Effector memory CD4-positive, alpha-beta T cell (primary cell): ENCODE measurements around the gene RRP1.

Experiments
- DNase-seq, 3 donors: peaks; one replicate each; pipeline ENCODE4 v3.0.0-alpha.2; 2020
- H3K27ac ChIP-seq: 2 replicates; pipeline ENCODE4 v1.7.0; 2013; ENCODE audit warnings: mild to moderate bottlenecking, low read length, moderate library complexity; ENCODE audit not compliant: insufficient read depth, poor library complexity, severe bottlenecking
- H3K27me3 ChIP-seq: replicated peaks from 2 replicates; pipeline ENCODE4 v1.7.0; 2013; ENCODE audit warnings: mild to moderate bottlenecking, low read length; ENCODE audit not compliant: insufficient read depth, control insufficient read depth, poor library complexity, severe bottlenecking
- H3K36me3 ChIP-seq: 2 replicates; pipeline ENCODE4 v1.7.0; 2013; ENCODE audit warnings: mild to moderate bottlenecking, low read length, moderate library complexity; ENCODE audit not compliant: control insufficient read depth, insufficient read depth
- H3K4me1 ChIP-seq: 2 replicates; pipeline ENCODE4 v1.7.0; 2013; ENCODE audit warnings: low read length, mild to moderate bottlenecking; ENCODE audit not compliant: control insufficient read depth, insufficient read depth, poor library complexity, severe bottlenecking
- H3K4me3 ChIP-seq: 2 replicates; pipeline ENCODE4 v1.7.0; 2013; ENCODE audit warnings: low read length, low read depth, mild to moderate bottlenecking; ENCODE audit not compliant: insufficient read depth, poor library complexity, severe bottlenecking
- H3K9me3 ChIP-seq: 2 replicates; pipeline ENCODE4 v1.7.0; 2013; ENCODE audit warnings: mild to moderate bottlenecking, low read length, moderate library complexity; ENCODE audit not compliant: control insufficient read depth

RRP1 gene

DNA sequence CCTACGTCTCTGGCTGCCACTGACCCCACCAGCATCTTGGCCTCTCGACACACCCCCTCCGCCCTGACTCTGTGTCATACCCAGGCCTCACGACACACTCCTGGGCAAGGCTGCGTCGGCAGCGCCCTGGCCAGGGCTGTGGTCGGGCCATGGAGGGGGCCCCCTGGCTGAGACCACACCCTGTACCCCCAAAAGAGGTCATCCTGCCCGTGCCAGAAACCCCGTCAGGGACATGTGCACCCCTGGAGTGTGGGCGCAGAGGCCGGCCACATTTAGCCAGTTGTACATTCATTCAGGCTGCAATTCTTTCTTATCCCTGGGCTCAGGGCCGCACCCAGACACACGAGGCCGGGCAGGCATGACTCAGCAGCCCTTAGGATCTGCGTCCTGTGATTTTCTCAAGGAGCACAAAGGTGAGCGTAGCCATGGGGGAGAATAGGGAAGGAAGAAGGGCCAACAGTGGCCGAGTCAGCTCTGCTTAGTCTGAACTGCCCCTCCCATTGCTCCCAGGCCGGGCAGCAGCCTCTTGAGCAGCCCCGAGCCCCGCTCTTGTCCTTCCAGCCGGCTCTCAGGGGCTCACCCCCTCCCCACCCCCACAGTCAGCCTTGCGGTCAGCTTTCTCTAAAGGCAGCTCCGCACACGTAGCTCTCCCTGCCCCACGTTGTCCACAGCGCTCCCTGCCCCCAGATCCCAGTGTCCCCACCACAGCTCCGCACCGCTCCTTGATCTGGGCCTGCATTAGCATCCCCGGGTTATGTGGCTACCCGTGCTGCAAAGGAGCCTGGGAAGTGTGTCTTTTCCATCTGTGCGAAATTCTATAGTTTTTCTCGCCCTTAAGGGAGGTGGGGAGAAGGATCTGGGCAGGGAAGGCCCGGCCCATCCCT is 21.2 kb upstream of the RRP1 start:
- DNase-seq: no peak
- Histone ChIP-seq H3K4me3 (no peak overlapping the region), H3K36me3 (peaks cover 4% of the 10 kb centered on the region), H3K9me3 (no peaks in the 10 kb centered on the region), H3K27me3 (no peaks in the 10 kb centered on the region), H3K4me1 (no peaks in the 10 kb centered on the region), H3K27ac (no peak overlapping the region)

DNA sequence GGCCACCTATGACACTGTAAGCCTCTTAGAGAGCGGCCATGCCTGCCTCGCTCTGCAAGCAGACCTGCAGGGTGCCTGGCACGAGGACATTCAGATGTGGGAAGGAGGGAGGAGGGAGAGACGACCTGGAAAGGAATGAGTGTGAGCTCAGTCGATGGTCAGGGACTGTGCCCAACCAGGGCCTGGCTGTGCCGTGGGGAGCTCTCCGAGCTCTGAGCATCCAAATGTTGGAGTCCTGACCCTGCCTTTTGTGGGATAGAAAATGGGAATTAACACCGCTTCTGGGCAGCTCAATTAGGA is 20.6 kb upstream of the RRP1 start:
- DNase-seq: no peak
- no peak overlapping the region for H3K4me3 ChIP-seq
- no peaks in the 10 kb centered on the region for H3K9me3 ChIP-seq
- peaks cover 9% of the 10 kb centered on the region for H3K36me3 ChIP-seq
- H3K4me1 ChIP-seq: no peaks in the 10 kb centered on the region
- H3K27me3 ChIP-seq: no peaks in the 10 kb centered on the region
- no peak overlapping the region for H3K27ac ChIP-seq

DNA sequence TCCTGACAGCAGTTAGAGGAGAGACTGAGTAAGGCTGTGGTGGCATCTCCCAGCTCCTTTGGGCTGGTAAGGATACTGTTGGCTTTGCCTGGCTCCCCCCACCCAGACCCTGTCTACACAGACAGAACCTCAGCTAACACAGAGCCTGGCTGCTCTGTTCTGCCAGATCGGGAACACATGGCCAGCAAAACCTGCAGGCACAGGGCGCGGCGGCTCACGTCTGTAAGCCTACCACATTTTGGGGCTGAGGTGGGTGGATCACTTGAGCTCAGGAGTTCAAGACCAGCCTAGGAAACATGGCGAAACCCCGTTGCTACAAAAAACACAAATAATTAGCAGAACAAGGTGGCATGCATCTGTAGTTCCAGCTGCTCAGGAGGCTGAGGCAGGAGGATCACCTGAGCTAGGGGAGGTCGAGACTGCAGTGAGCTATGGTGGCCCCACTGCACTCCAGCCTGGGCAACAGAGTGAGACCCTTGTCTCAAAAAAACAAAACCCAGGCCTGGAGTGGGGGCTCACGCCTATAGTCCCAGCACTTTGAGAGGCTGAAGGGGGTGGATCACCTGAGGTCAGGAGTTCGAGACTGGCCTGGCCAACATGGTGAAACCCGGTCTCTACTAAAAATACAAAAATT is 19.9 kb upstream of the RRP1 start:
- H3K27ac ChIP-seq: no peak overlapping the region
- no peak for DNase-seq
- peaks cover 16% of the 10 kb centered on the region for H3K36me3 ChIP-seq
- no peak overlapping the region for H3K4me3 ChIP-seq
- H3K9me3 ChIP-seq: no peaks in the 10 kb centered on the region
- peaks cover under 1% of the 10 kb centered on the region for H3K4me1 ChIP-seq
- no peaks in the 10 kb centered on the region for H3K27me3 ChIP-seq

DNA sequence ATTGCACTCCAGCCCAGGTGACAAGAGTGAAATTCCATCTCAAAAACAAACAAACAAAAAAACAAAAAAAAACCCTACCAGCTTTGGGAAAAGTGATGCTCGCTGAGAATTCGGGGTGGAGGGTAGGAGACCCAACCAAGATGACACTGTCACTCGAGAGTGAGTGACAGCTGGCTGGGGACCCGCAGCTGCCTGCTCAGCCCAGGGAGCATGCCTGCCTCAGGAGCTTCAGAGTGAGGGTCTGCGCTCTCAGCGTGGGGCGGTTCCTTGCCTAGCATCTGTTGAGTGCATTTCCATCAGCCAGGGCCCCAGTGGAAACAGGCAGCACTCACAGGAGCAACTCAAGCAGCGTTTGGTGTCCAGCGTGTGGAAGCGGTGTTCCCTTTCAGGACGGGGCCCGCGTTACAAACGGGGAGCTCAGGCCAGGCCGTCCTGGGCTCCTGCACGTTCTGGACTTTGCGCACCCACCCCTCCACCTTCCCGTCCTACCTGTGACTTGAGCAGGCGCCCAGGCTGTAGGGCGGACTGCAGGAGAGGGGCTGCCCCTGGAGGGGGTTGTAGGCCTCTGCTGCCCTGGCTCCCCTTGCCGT is 19.2 kb upstream of the RRP1 start:
- Histone ChIP-seq H3K27ac (no peak overlapping the region), H3K4me3 (no peak overlapping the region), H3K4me1 (peaks cover 8% of the 10 kb centered on the region), H3K36me3 (peaks cover 16% of the 10 kb centered on the region), H3K27me3 (no peaks in the 10 kb centered on the region), H3K9me3 (no peaks in the 10 kb centered on the region)
- no peak for DNase-seq

DNA sequence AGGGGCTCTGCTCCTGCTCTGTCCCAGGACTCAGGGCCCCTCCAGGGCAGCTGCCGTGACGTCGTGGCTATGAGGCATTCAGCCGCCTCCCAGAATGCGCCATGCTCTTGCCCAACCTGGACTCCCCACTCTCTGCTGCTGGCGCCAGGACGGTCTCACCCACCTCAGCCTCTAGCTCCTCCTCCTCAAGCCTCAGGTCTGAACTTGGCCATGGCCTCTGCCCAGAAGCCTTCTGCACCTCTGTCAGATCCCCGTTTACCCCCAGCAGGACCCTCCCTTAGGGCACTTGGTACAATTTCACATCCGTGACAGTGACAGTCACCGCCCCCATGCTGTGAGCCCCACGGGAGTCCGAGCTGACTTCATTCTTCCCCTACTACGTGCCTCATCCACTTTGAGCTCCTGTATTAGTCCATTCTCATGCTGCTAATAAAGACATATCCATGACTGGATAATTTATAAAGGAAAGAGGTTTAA is 18.1 kb upstream of the RRP1 start:
- H3K9me3 ChIP-seq: no peaks in the 10 kb centered on the region
- no peak overlapping the region for H3K4me3 ChIP-seq
- no peak overlapping the region for H3K27ac ChIP-seq
- peaks cover 16% of the 10 kb centered on the region for H3K36me3 ChIP-seq
- no peaks in the 10 kb centered on the region for H3K27me3 ChIP-seq
- H3K4me1 ChIP-seq: peaks cover 11% of the 10 kb centered on the region
- DNase-seq: no peak

DNA sequence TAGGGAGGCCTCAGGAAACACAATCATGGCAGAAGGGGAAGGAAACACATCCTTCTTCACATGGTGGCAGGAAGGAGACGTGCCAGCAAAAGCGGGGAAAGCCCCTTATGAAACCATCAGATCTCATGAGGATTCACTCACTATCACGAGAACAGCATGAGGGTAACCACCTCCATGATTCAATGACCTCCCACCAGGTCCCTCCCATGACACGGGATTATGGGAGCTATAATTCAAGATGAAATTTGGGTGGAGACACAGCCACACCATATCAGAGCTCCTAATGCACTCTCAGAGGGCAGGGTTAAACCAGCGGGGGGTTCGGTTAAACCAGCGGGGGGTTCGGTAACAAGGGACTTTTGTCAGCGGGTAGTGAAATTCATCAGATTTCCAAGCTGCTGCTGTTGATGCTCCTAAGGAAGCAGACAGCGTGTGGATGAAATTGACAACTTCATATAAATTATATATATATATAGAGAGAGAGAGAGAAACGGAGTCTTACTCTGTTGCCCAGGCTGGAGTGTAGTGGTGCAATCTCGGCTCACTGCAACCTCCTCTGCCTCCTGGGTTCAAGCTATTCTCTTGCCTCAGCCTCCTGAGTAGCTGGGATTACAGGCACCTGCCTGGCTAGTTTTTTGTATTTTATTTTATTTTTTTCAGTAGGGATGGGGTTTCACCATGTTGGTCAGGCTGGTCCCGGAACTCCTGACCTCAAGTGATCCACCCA is 17.5 kb upstream of the RRP1 start:
- no peak for DNase-seq
- Histone ChIP-seq H3K4me1 (peaks cover 11% of the 10 kb centered on the region), H3K9me3 (no peaks in the 10 kb centered on the region), H3K4me3 (no peak overlapping the region), H3K27me3 (no peaks in the 10 kb centered on the region), H3K36me3 (peaks cover 16% of the 10 kb centered on the region), H3K27ac (no peak overlapping the region)

DNA sequence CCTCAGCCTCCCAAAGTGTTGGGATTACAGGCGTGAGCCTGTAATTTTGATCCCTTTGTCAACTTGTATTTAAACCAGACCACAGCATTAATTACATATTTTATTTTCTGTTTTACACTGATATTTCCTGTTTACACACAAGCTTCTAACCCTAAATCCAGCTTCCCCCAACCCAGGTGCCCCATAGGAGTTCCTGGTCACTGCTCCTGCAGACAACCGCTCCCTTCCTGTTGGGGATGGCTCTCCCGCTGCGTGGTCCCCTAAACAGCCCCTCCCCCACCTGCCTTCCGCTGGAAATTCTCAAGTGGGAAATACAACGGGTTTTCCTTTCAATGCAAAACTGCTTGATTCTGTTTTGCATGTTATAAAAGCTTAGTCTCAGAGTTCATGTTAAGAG is 17.0 kb upstream of the RRP1 start:
- no peak for DNase-seq
- Histone ChIP-seq H3K36me3 (peaks cover 16% of the 10 kb centered on the region), H3K27ac (no peak overlapping the region), H3K4me3 (no peak overlapping the region), H3K27me3 (no peaks in the 10 kb centered on the region), H3K9me3 (no peaks in the 10 kb centered on the region), H3K4me1 (peaks cover 11% of the 10 kb centered on the region)

DNA sequence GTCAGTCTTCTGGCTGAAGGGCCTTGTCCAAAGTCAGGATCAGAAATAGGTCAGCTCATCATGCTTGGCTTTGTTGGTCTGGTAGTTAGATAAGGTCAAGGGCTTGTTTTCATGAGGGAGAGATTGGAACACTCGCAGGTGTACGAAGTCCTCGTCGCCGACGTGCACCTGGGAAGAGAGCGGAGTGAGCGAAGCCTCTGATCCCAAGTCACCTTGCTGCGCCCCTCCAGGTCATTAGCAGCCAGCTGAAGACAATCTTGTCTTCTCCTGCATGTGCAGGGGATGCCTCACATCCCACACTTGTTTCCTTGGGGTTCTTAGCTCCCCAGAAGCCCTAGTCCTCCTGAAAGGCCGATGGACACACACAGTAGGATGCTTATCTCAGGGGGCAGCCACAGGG is 15.2 kb upstream of the RRP1 start:
- Histone ChIP-seq H3K27ac (no peak overlapping the region), H3K4me3 (no peak overlapping the region), H3K9me3 (no peaks in the 10 kb centered on the region), H3K4me1 (peaks cover 18% of the 10 kb centered on the region), H3K27me3 (no peaks in the 10 kb centered on the region), H3K36me3 (peaks cover 16% of the 10 kb centered on the region)
- no peak for DNase-seq

DNA sequence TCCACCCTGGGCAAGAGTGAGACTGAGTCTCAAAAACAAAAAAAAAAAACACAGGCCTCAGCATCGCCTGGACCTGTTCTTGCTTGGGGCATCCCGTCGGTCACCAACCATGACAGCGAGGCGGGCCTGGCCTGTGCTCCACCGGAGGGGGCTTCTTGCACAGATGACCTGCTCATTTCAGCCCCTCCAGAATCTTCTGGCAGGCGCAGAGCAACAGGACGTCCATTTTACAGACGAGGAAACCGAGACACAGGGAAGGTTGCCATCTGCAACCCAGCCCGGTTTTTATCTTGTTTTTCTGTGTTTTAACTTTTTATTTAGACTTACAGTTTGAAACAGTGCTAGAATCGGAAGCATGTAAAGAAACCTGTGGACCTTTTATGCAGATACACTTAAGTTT is 14.2 kb upstream of the RRP1 start:
- no peak for DNase-seq
- peaks cover 16% of the 10 kb centered on the region for H3K36me3 ChIP-seq
- H3K27ac ChIP-seq: peak overlapping the region; percentile 70
- H3K27me3 ChIP-seq: no peaks in the 10 kb centered on the region
- H3K4me1 ChIP-seq: peaks cover 18% of the 10 kb centered on the region
- no peaks in the 10 kb centered on the region for H3K9me3 ChIP-seq
- H3K4me3 ChIP-seq: peak overlapping the region; percentile 94
